ENCODE results near the gene ZNF700.
"Not testable (repeated sequence)": the region's sequence is repeated elsewhere in the genome, so short reads cannot be mapped to it uniquely, and the experiment has no call there.

ZNF700 gene

DNA sequence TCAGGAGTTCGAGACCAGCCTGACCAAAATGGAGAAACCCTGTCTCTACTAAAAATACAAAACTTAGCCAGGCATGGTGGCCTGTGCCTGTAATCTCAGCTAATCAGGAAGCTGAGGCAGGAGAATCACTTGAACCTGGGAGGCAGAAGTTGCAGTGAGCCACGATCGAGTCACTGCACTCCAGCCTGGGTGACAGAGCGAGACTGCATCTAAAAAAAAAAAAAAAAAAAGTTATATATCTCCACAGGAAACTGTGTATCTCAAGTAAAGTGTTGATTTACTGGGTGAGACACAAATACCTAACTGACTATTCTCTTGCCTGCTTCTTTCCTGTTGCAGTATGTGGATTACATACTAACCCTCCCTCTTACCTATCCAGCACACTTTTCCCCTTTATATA lies 67.0 kb downstream of the ZNF700 start:
- DNase-seq: not testable (repeated sequence)

DNA sequence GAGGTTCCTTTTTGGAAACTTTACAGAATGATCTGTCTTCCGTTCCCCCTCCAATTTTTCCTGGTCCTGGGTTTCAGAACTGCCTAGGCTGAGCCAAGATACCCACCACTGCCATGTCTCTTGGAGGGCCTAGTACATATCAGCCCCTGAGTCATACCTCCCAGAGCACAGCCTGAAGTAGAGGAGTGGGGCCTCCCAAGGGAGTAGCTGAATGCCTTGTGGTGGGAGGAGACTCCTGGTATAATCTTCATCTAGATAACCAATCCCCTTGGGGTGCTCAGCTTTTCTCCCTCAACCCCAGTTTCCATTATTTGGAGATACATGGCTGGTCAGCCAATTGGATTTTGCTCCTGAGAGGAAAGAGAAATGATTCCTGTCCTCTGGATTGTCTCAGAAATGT lies 70.3 kb downstream of the ZNF700 start:
- DNase-seq: no peak

Data from stimulated activated naive CD4-positive, alpha-beta T cell (primary cell).